Stimulated activated CD4-positive, alpha-beta T cell treated with anti-CD3 and anti-CD28 coated beads, Interleukin-1b, Interleukin-23, amount 100 ng/mL, for 24 hours (primary cell): ENCODE results near the gene CLIC4.

Experiments used
- DNase-seq, 4 experiments: peaks; one replicate each; pipeline ENCODE4 v3.0.0-alpha.2; 2020; ENCODE audit warnings: low read depth in 4 of 4, low spot score in 1 of 4

CLIC4 gene

GRCh38 chr1:24858277-24858676 lies 113.0 kb downstream of the CLIC4 start:
- no peak for DNase-seq

DNA sequence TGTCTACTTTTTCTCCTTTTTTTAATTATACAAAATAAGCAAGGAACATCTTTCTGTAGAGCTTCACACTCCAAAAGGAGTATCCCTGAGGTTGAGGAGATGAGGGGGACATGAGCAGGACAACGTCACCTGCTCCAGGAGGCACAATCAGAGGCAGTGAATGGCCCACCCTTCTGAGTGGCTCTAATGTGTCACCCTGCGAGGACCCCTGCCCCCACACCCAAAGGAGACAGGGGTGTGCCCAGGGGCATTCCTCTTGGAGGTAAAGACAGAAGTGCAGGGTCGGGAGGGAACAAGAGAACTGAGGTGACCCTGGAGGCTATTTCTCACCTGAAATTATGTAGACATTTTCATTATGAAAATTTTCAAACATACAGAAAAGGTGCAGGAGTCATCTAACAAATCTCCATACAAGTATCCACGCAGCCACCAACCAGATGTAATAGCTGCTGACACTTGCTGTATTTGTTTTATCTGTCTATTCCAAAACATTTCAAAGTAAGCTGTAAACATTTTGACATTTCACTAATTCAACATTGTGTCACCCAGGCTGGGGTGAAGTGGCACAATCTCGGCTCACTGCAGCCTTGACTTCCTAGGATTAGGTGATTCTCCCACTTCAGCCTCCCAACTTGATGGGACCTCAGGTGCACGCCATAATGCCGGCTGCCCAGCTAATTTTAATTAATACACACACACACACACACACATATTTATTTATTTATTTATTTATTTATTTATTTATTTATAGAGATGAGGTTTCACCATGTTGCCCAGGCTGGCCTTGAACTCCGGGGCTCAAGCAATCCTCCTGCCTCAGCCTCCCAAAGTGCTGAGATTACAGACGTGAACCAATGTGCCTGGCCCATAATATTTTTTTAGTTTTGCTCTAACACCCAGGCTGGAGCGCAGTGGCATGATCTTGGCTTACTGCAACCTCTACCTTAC lies 114.1 kb downstream of the CLIC4 start:
- no peak for DNase-seq

DNA sequence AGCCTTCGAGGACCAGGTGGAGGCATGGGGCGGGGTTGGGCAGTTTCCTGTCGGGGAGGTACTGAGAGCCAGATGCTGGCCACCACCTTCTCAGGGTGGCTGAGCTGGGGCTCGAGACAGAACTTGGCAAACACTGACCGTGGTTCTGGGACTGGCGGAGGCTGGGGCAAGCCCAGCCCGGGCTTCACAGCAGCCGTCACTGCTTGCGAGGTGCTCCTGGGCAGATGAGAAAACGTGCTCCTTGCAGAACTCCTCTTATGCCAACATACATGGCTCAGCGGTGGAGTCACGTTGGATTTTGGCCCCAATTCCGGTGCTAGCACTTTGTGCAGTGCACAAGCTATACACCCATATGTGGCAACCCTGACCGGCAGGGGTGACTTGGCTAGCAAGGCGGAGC lies 115.6 kb downstream of the CLIC4 start:
- DNase-seq, result no peak

GRCh38 chr1:24861821-24862727 lies 116.8 kb downstream of the CLIC4 start:
- no peak for DNase-seq

GRCh38 chr1:24862775-24863483 lies 117.7 kb downstream of the CLIC4 start:
- DNase-seq, result no peak

DNA sequence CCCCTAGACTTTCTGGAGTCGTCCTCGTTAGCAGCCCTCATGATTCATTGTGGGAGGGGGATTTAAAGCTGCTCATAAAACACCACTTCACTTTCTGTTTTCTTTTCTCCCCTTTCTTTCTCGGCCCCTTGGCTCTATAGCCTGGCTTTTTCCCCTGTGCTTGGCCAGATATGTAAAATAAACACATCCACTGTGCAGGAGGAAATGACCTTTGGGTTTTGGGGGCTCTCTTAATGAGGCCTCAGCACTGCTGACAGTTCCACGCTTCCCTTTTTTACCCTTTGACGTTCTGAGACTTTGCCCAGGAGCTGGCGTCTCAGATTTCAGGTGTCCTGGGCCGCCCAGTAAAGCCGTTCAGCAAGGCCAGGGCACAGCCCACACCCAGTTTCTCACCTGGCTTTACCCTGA lies 119.1 kb downstream of the CLIC4 start:
- no peak for DNase-seq

GRCh38 chr1:24865168-24865567 lies 119.9 kb downstream of the CLIC4 start:
- no peak for DNase-seq

GRCh38 chr1:24865587-24865986 lies 120.3 kb downstream of the CLIC4 start:
- no peak for DNase-seq

- no peak for DNase-seq
Measured at GRCh38 chr1:24866211-24867083, 121.2 kb downstream of the CLIC4 start.

GRCh38 chr1:24867084-24867870 lies 122.0 kb downstream of the CLIC4 start:
- no peak for DNase-seq

GRCh38 chr1:24868016-24868875 lies 123.0 kb downstream of the CLIC4 start:
- DNase-seq, result no peak

DNA sequence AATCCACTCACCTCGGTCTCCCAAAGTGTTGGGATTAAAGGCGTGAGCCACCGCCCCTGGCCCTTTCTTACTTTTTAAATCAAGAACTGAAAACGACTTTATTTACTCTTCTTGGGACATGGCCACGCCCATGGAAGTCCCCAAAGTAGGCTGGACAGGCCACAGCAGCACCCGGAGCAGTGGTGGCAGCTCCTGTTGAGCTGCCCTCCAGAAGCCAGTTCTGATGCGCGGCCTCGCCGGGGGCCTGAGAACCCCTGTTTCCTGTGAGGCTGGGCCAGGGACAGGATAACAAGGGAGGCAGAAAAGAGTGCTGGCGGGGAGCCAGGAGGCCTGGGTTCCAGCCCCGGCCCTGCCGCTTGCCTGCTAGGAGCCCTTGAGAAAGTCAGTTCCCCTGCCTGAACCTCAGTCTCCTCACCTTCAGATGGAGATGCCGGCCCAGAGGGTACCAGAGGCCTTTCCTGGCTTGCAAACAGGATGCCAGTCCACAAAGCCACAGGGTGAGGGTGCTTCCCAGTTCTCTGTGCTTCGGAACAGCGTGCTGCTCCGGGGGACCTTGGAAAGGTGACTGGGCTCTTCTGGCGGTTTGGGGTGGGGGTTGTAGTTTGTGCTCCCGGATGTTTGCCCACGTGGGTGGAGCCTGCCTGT lies 125.4 kb downstream of the CLIC4 start:
- no peak for DNase-seq

DNA sequence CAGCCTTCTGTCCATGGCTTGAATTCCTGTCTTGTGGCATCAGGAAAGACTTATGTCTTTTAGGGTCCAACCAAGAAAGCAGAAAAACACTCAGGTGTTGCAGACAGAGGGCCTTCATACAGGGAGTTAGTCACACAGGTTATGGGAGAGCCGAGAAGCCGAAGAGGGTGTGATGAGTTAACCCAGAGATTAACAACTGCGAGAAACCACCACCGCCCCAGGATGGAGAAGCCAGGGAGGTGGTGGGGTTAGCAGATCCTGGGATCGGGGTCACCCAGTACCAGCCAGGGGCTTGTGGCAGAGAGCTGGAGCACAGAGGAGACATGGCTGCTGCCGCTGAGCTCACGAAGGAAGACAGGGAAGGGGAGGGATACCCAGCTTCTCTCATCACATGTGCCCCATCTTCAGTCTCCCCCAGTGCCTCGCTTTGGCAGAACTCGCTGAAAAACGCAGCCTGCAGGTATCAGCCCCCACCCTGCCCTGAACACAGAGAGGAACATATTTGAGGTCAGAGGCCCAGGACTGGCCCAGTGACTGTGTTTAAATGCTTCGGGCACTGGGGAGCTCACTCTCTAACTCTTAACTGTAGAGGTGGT lies 126.2 kb downstream of the CLIC4 start:
- no peak for DNase-seq

- no peak for DNase-seq
Measured at GRCh38 chr1:24872061-24872850, 127.0 kb downstream of the CLIC4 start.

GRCh38 chr1:24873148-24873547 lies 127.9 kb downstream of the CLIC4 start:
- DNase-seq, result no peak

GRCh38 chr1:24874056-24874455 lies 128.8 kb downstream of the CLIC4 start:
- DNase-seq, result no peak
